ENCODE data around the gene JAZF1. TPM values are rescaled to one million over a fixed set of nuclear protein-coding genes. Genes with fewer than 3 reads are reported as not detected.

The JAZF1 gene
- total and polyA plus RNA-seq, 9 of the 15 experiments (the other 6 are each of a cell fraction or from before 2014, with no cell fraction given), result 0.04 to 0.64 (median 0.11) TPM; not detected in 3

- TF ChIP-seq REST (IDR thresholded peaks at IDR 0.05; ENCODE audit: borderline replicate concordance) (no peak), REST (CRISPR knock-in tag; IDR thresholded peaks at IDR 0.05; ENCODE audit: low read depth) (no peak), ZC3H4 (CRISPR knock-in tag; IDR thresholded peaks at IDR 0.05; ENCODE audit: borderline replicate concordance) (no peak)
Measured at GRCh38 chr7:28088901-28089714, 91.5 kb downstream of the JAZF1 start (continued).

Data from K562 (cell line).